RWPE1 (cell line): ENCODE data around the gene POFUT2.

Source experiments
- CTCF ChIA-PET: fragments of 350-600 bp; sonication (Branson Sonifier 250); formaldehyde crosslinking; extraction: SDS; loops from one replicate; lab custom pipeline; 2021; lab: Yijun Ruan, JAX
- POLR2A ChIA-PET: fragments of 400-600 bp; formaldehyde crosslinking; extraction: SDS; loops from one replicate; lab custom pipeline; 2020; ENCODE audit warnings: antibody characterized with exemption; ENCODE audit not compliant: low non-redundant PET; lab: Yijun Ruan, JAX
- DNase-seq: peaks from one replicate; pipeline ENCODE4 v3.0.0; 2012; ENCODE audit warnings: low spot score
- H3K27ac ChIP-seq: fragments of 450-650 bp; 2 replicates; pipeline ENCODE4 v1.5.1; 2017
- TF ChIP-seq, protein P1 (sequence below): fragments of 450-650 bp; conservative IDR thresholded peaks from 2 replicates; pipeline ENCODE4 v1.5.1; 2017; ENCODE audit warnings: low read depth, mild to moderate bottlenecking

POFUT2 gene

DNA sequence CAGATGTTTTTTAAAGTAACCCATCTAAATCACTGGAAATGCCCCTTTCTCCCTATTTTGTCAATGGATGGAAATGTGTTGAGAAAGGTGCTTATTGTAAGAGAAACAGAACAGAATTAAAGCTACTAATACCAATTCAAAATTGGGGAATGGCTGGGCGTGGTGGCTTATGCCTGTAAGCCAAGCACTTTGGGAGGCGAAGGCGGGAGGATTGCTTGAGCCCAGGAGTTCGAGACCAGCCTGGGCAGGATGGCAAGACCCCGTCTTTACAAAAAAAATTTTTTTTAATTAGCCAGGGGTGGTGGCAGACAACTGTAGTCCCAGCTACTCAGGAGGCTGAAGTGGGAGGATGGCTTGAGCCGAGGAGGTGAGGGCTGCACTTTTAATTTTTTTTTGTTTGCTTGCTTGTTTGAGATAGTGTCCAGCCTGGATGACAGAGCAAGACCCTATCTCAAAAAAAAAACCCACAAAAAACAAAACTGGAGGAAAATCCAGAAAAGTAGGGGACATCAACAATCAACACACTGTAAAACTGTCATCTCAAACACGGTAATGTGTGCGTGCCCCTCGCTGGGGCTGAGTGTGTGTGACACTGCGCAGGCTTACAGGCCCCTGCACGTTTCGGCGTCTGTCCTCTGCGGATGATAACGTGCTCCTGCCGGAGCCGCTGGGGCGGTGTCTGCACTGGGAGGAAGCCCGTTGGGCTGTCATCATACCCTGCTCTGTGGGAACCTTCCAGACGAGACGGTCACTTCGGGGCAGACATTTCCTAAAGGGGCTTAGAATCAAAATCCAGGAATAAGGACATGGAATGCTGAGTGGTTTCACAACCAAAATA, 11.6 kb upstream of the POFUT2 start:
- ChIA-PET POLR2A (interaction anchor here (0.6 kb wide), 1 partner anchor 122 kb away, joined by 3 read pairs; no protein-coding TSS in a partner anchor), CTCF (interaction anchor here (0.6 kb wide), 1 partner anchor 1284 kb away, joined by 5 read pairs; no protein-coding TSS in a partner anchor)
- TF ChIP-seq, protein P1, sequence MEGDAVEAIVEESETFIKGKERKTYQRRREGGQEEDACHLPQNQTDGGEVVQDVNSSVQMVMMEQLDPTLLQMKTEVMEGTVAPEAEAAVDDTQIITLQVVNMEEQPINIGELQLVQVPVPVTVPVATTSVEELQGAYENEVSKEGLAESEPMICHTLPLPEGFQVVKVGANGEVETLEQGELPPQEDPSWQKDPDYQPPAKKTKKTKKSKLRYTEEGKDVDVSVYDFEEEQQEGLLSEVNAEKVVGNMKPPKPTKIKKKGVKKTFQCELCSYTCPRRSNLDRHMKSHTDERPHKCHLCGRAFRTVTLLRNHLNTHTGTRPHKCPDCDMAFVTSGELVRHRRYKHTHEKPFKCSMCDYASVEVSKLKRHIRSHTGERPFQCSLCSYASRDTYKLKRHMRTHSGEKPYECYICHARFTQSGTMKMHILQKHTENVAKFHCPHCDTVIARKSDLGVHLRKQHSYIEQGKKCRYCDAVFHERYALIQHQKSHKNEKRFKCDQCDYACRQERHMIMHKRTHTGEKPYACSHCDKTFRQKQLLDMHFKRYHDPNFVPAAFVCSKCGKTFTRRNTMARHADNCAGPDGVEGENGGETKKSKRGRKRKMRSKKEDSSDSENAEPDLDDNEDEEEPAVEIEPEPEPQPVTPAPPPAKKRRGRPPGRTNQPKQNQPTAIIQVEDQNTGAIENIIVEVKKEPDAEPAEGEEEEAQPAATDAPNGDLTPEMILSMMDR: no peak
- H3K27ac ChIP-seq: no peak overlapping the region
- no peak for DNase-seq

- ChIA-PET CTCF (no interaction called here), POLR2A (no interaction called here)
- no peak for DNase-seq
- no peak overlapping the region for H3K27ac ChIP-seq
- TF ChIP-seq, protein P1: no peak
These were observed 10.2 kb upstream of the POFUT2 start for GRCh38 chr21:45297869-45298268.

DNA sequence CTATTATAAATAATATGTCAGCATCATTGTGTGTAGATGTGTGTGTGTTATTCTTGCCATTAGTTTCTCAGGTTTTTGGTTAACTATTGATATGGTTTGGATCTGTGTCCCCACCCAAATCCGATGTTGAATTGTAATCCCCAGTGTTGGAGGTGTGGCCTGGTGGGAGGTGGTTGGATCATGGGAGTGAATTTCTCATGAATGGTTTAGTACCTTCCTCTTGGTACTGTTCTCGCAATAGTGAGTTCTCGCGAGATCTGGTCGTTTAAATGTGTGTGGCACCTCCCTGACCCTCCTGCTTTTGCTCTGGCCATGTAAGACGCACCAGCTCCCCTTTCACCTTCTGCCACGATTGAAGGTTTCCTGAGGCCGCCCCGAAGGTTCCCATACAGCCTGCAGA, 9.6 kb upstream of the POFUT2 start:
- DNase-seq: no peak
- ChIA-PET POLR2A (no interaction called here), CTCF (no interaction called here)
- TF ChIP-seq, protein P1: no peak
- H3K27ac ChIP-seq: no peak overlapping the region

GRCh38 chr21:45296638-45297037, 8.9 kb upstream of the POFUT2 start:
- CTCF ChIA-PET: no interaction called here
- TF ChIP-seq, protein P1: no peak
- POLR2A ChIA-PET: no interaction called here
- H3K27ac ChIP-seq: no peak overlapping the region
- DNase-seq: no peak

- no peak for DNase-seq
- H3K27ac ChIP-seq: no peak overlapping the region
- TF ChIP-seq, protein P1: no peak
- POLR2A ChIA-PET: no interaction called here
- CTCF ChIA-PET: interaction anchor here (1.0 kb wide), 1 partner anchor 156 kb away, joined by 5 read pairs; no protein-coding TSS in a partner anchor
These were observed 8.1 kb upstream of the POFUT2 start for GRCh38 chr21:45295576-45296365.
